ENCODE data around the gene CHST7.

- TF ChIP-seq CTCF (IDR thresholded peaks at IDR 0.05) (no peak), POLR2A (IDR thresholded peaks at IDR 0.05) (no peak)
Observed at GRCh38 chrX:46572340-46572936, 1.1 kb upstream of the CHST7 start.
